Measurements from ENCODE around the gene LDLRAD2. TPM values are rescaled to one million over a fixed set of nuclear protein-coding genes. Genes with fewer than 3 reads are reported as not detected.
A peak's percentile ranks its signal among the peaks of the same experiment; 100 is the strongest.

Gene LDLRAD2
- total RNA-seq, 1 donor from 2014 or later, result not detected

DNA sequence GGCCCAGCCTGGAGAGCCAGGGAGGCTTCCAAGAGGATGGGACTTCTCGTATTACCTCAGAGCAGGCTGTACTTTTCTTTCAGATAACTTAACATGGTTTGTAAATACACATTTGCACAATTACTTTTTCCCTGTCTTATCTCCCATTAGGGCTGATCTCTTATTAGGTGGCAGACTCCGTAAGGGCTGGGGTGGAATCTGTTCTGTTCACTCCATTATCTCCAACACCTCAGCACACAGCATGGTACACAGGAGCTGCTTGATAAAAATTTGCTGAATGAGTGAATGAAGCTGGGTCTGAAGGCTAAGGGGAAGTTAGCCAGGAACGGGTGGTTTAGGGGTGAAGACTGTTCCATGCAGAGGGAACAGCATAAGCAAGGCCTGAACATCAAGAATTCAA, 48.9 kb downstream of the LDLRAD2 start:
- DNase-seq (ENCODE audit: low read depth, low spot score), result no peak

- DNase-seq (ENCODE audit: low read depth, low spot score), result no peak
Observed at GRCh38 chr1:21861602-21862429, 49.8 kb downstream of the LDLRAD2 start.

DNA sequence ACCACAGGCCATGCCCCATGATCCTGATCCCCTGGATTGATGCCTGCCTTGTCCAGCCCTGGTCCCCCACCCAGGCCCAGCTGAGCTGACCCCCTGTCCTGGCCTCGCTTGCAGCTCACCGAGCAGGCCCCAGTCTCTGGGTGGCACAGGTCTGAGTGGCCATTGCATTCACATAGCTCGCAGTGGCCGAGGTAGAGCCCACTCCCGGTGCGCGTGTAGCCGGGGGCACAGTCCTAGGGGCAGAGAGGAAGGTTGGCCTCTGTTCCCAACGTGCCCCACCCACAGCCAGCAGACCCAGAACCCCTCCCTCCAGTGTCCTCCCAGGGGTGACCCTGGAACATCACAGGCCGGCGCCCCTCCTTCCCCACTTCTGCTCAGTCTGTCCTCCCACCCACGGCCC, 51.9 kb downstream of the LDLRAD2 start:
- DNase-seq (ENCODE audit: low read depth, low spot score), result no peak

- no peak for DNase-seq (ENCODE audit: low read depth, low spot score)
Observed at GRCh38 chr1:21864730-21865129, 52.7 kb downstream of the LDLRAD2 start.

GRCh38 chr1:21865609-21865942, 53.5 kb downstream of the LDLRAD2 start:
- DNase-seq (ENCODE audit: low read depth, low spot score), result no peak

DNA sequence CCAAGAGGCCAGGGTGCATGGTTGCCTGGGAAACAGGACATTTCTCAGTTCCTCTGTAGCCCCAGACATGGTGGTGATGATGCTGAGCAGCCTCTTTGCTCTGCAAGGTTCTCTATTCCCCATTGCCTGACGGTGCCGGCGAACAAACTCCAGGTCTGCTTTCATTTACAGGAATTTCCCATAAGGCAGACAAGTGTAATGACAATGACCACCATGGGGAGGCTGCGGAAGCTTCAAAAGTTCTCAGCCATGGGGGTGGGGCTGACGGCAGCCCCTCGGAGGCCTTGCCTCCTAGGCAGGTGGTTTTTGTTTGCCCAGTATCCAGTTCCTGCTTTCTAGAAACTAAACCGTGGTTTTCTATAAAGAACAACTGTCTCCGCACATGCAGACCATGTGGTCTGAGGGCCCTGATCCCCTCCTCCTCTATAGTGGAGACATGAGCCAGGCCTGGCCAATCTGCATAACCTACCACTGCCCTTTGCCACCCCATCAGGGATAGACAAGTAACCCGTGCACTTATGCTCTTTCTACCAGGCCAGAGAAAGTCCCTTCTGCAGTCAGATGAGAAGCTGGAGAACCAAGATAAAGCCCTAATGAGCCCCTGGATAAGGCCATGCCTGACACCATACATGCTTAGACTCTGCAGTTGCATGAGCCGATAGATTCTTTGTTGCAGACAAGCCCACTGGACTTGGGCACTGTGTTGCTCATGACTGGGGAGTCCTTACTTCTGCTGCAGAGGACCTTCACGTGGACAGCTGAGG, 54.1 kb downstream of the LDLRAD2 start:
- no peak for DNase-seq (ENCODE audit: low read depth, low spot score)

DNA sequence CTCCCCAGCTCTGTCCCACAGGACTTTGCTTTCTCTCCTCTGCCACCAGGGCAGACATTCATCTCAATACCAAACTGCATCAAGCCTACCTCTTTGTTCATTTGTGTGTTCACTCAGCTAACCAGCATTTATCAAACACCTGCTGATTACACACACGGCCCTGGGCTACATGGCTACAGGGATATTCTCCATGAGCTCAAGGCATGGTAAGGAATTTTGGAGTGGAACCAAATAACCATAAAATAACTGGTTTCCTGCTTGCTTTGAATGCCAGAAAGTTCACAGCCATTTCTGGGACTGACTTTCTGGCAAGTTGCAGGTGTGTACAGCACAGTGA, 54.6 kb downstream of the LDLRAD2 start:
- no peak for DNase-seq (ENCODE audit: low read depth, low spot score)

- DNase-seq (ENCODE audit: low read depth, low spot score), result no peak
Observed at GRCh38 chr1:21867451-21867996, 55.5 kb downstream of the LDLRAD2 start.

- DNase-seq (ENCODE audit: low read depth, low spot score), result no peak
Observed at GRCh38 chr1:21868482-21868881, 56.4 kb downstream of the LDLRAD2 start.

DNA sequence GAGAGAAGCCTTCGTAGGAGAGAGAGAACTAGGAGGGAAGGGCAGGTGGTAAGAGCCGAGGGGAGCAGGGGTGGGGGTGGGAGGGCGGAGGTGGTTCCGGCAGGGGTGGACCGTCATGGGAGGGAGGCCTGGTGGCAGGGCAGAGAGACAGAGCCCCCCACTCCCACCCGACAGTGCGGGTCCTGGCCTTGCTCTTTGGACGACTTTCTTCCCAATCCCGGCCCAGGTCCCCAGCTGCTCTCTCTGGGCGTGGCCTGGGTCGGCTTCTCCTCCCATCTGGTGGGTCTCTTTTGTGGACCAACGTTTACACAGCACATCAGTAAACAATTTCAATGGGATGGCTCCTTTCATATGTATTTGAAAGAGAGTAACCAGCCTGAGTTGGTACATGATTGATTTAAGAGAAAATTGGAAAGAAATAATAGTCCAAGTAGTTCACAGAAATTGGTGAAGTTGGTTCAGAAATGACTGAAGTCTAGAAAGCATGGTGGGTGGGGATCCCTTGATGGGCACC, 56.9 kb downstream of the LDLRAD2 start:
- DNase-seq (ENCODE audit: low read depth, low spot score), result no peak

DNA sequence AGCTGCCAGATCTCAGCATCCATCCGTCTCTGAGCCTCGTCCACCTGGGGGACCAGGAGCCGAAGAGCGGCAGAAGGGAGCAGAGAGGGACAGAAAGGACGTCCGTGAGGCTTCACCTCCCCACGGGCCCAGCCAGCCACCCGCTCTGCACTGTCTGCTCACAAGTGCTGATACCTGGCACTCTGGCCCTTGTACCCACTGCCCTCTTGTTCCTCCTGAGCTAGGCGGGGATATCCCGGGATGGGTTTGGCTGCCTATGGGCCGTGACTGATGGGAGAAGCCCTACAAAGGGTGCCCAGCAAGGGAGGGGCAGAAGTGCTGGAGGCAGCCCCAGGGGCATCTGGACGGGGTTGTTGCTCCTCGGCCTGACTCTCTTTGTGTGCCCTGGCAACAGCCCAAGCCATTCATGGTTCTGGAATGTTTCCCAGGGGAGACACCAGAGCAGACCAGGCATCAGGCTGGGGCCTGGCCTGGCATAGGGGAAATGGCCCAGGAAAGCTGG, 57.6 kb downstream of the LDLRAD2 start:
- peak; percentile 72 for DNase-seq (ENCODE audit: low read depth, low spot score)

DNA sequence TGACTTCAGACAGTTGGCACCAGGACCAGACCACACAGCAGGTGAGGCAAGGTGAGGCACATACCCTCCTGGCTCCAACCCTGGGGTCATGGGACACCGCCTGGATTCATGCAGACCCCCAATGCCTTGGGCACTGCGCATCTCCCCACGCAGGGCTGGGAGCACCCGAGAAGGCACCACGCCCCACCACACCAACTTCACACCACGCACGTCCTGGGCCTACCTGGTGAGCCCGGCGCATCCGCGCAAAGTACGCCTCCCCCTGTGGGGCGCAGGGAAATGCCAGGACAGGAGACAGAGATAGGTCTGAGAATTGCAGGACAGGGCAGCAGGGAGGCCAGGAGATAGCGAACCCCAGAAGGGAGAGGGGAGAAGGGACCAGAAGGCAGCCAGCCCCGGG, 58.5 kb downstream of the LDLRAD2 start:
- DNase-seq (ENCODE audit: low read depth, low spot score), result no peak

DNA sequence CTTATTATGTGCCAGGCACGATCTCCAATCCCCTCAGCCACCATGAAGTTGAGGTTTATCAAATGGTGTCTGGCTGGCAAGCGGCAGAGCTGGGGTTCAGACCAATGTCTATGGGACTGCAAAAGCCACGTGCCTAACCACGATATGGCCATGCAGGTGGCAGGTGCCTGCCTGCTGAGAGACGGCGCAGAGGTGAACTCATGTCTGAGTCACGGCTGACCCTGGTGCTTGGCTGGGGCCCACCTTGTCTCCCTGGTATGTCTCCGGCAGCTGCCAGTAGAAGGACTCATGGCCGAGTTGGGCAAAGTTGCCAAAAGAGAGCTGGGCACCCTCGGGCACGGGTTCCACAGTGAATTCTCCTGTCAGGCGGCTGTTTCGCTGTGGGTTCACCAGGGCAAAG, 59.9 kb downstream of the LDLRAD2 start:
- DNase-seq (ENCODE audit: low read depth, low spot score), result no peak

- no peak for DNase-seq (ENCODE audit: low read depth, low spot score)
Observed at GRCh38 chr1:21872445-21873079, 60.5 kb downstream of the LDLRAD2 start.

- DNase-seq (ENCODE audit: low read depth, low spot score), result no peak
Observed at GRCh38 chr1:21873174-21873573, 61.1 kb downstream of the LDLRAD2 start.

DNA sequence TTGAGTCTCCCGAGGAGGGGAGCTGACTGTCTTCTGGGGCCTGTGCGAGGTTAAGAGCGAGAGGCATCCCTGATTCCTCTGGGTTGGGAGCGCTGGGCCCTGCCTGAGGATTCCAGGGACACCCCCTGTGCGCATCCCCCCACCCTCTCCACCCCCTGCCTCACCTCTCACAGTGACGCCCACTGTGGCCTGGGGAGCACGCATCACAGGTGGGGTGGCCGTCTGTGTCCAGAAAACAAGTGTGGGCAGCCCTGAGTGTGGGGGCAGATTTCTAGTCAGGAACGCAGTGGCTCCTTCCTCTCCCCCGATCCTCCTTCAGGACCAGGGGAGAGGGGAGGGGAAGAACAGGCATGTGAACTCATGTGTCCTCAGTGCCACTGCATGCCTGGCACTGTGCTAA, 61.7 kb downstream of the LDLRAD2 start:
- DNase-seq (ENCODE audit: low read depth, low spot score), result no peak

GRCh38 chr1:21874328-21874727, 62.3 kb downstream of the LDLRAD2 start:
- DNase-seq (ENCODE audit: low read depth, low spot score), result no peak

Other genes starting within 250 kb of the LDLRAD2 start
- 0.04 and 0.07 TPM in 2 replicates for gene RAP1GAP, start 142.9 kb upstream of the LDLRAD2 start, total RNA-seq
- gene USP48, start 29.1 kb upstream of the LDLRAD2 start, total RNA-seq, result 70.4 and 89.7 TPM in 2 replicates
- gene HSPG2, start 125.0 kb downstream of the LDLRAD2 start, total RNA-seq, result 841 and 1,405 TPM in 2 replicates
- 0.07 and 0.26 TPM in 2 replicates for gene CELA3B, start 164.8 kb downstream of the LDLRAD2 start, total RNA-seq
- gene CELA3A, start 189.4 kb downstream of the LDLRAD2 start, total RNA-seq, result not detected in 2 replicates
- 947 and 965 TPM in 2 replicates for gene CDC42, start 240.4 kb downstream of the LDLRAD2 start, total RNA-seq

Data from pulmonary artery endothelial cell (primary cell).